ENCODE data around the gene SIM1. TPM values are rescaled to one million over a fixed set of nuclear protein-coding genes. Genes with fewer than 3 reads are reported as not detected.

The SIM1 gene
- total and polyA plus RNA-seq, 2 of the 8 experiments (the other 6 are each of a cell fraction or from before 2014, with no cell fraction given), result 0.02 to 0.39 TPM

- Histone ChIP-seq H2BK5ac (ENCODE audit: low read depth, low read length) (no peak overlapping the region), H3K36me3 (ENCODE audit: control insufficient read depth in 2 of 4, insufficient read depth in 4 of 4, low read length in 3 of 4) (no peaks in the 10 kb centered on the region), H2AFZ (ENCODE audit: low read length) (no peak overlapping the region), H3K27me3 (replicated peaks in 1 of 4; ENCODE audit: control insufficient read depth in 3 of 4, extremely low read depth in 1 of 4, insufficient read depth in 3 of 4, low read length in 3 of 4) (peaks cover 0 to 2% (median 0%) of the 10 kb centered on the region in 4 experiments; a peak in 1 of 7 replicates), H3K4ac (replicated peaks; ENCODE audit: insufficient read length, low read depth, low read length) (no peak overlapping the region), H4K20me1 (replicated peaks in 1 of 2; ENCODE audit: control insufficient read depth in 1 of 2, insufficient read depth in 2 of 2, low read length in 2 of 2) (no peaks in the 10 kb centered on the region), H4K91ac (replicated peaks; ENCODE audit: insufficient read length, low read length) (no peak overlapping the region), H3K56ac (replicated peaks; ENCODE audit: insufficient read length, low read depth, low read length) (no peak overlapping the region), H3K9me3 (ENCODE audit: insufficient read depth in 2 of 2, low read depth in 1 of 2, low read length in 1 of 2) (no peaks in the 10 kb centered on the region), H3K4me2 (ENCODE audit: insufficient read depth in 1 of 2, low read depth in 2 of 2, low read length in 2 of 2) (no peak overlapping the region), H3K9ac (replicated peaks in 1 of 4; ENCODE audit: extremely low read depth in 1 of 4, low read depth in 3 of 4, low read length in 3 of 4) (no peak overlapping the region), H3K14ac (ENCODE audit: insufficient read length) (no peak overlapping the region), H4K5ac (ENCODE audit: insufficient read length, low read depth, low read length) (no peak overlapping the region), H3K4me1 (replicated peaks in 1 of 4; ENCODE audit: control insufficient read depth in 3 of 4, insufficient read depth in 4 of 4, low read length in 3 of 4) (no peaks in the 10 kb centered on the region), H4K8ac (ENCODE audit: extremely low read depth, insufficient read depth, low read length) (no peak overlapping the region), H3K4me3 (ENCODE audit: extremely low read depth in 1 of 4, insufficient read depth in 2 of 4, low read depth in 3 of 4, low read length in 4 of 4) (no peak overlapping the region), H2AK5ac (ENCODE audit: low read depth, low read length) (no peak overlapping the region), H3K23me2 (ENCODE audit: low read depth, low read length) (no peaks in the 10 kb centered on the region), H3K79me1 (ENCODE audit: low read depth, low read length) (no peaks in the 10 kb centered on the region), H3K23ac (ENCODE audit: insufficient read length) (no peak overlapping the region), H2BK12ac (ENCODE audit: low read depth, low read length) (no peak overlapping the region), H2BK120ac (replicated peaks; ENCODE audit: low read depth, low read length) (no peak overlapping the region), H3K27ac (ENCODE audit: low read depth, low read length) (no peak overlapping the region), H3K79me2 (ENCODE audit: control insufficient read depth in 1 of 2, insufficient read depth in 2 of 2, low read length in 2 of 2) (no peaks in the 10 kb centered on the region), H2BK15ac (ENCODE audit: low read length) (no peak overlapping the region), H2BK20ac (ENCODE audit: low read length) (no peak overlapping the region), H3K18ac (ENCODE audit: extremely low read depth, low read length) (no peak overlapping the region)
- ChIA-PET POLR2A (ENCODE audit: partially characterized antibody) (no interaction called here), CTCF (ENCODE audit: partially characterized antibody) (no interaction called here)
- FAIRE-seq, result no peak
- DNase-seq (ENCODE audit: low read depth in 1 of 2, low spot score in 2 of 2), result no peak
- 95% methylated on average over 4 of the region's 4 CpGs; no CpG with 5 or more reads in 1 of the 2 experiments for WGBS, 2 experiments (ENCODE audit: extremely low coverage in 1 of 2, insufficient coverage in 1 of 2, insufficient read length in 1 of 2, insufficient replicate concordance in 2 of 2, low coverage in 1 of 2, low lambda C conversion rate in 2 of 2, missing lambda C conversion rate in 1 of 2)
- TF ChIP-seq ATF2 (IDR thresholded peaks at IDR 0.05; ENCODE audit: low read length) (no peak), KDM5A (IDR thresholded peaks at IDR 0.05; ENCODE audit: low read length) (no peak), KDM4A (IDR thresholded peaks at IDR 0.05; ENCODE audit: low read depth, low read length, severe bottlenecking) (no peak), CTBP2 (IDR thresholded peaks at IDR 0.05; ENCODE audit: borderline replicate concordance, insufficient read depth, insufficient read length, low read length) (no peak), RNF2 (IDR thresholded peaks at IDR 0.05; ENCODE audit: borderline replicate concordance, low read depth, low read length, missing control alignments, poor library complexity, severe bottlenecking) (no peak), SUZ12 (IDR thresholded peaks at IDR 0.05; ENCODE audit: low read length) (no peak), SP2 (IDR thresholded peaks at IDR 0.05; ENCODE audit: low read length) (no peak), SAP30 (IDR thresholded peaks at IDR 0.05; ENCODE audit: insufficient read depth, insufficient replicate concordance, low read length) (no peak), RFX5 (IDR thresholded peaks at IDR 0.05; ENCODE audit: borderline replicate concordance, low read depth, low read length) (no peak), ATF3 (IDR thresholded peaks at IDR 0.05; ENCODE audit: insufficient read depth, low read depth, low read length) (no peak), BCL11A (IDR thresholded peaks at IDR 0.05; ENCODE audit: low read depth in 2 of 2, low read length in 2 of 2) (no peak)
These were observed 51.8 kb downstream of the SIM1 start for GRCh38 chr6:100412872-100413271.
